ENCODE data around the gene GPR153.

DNA sequence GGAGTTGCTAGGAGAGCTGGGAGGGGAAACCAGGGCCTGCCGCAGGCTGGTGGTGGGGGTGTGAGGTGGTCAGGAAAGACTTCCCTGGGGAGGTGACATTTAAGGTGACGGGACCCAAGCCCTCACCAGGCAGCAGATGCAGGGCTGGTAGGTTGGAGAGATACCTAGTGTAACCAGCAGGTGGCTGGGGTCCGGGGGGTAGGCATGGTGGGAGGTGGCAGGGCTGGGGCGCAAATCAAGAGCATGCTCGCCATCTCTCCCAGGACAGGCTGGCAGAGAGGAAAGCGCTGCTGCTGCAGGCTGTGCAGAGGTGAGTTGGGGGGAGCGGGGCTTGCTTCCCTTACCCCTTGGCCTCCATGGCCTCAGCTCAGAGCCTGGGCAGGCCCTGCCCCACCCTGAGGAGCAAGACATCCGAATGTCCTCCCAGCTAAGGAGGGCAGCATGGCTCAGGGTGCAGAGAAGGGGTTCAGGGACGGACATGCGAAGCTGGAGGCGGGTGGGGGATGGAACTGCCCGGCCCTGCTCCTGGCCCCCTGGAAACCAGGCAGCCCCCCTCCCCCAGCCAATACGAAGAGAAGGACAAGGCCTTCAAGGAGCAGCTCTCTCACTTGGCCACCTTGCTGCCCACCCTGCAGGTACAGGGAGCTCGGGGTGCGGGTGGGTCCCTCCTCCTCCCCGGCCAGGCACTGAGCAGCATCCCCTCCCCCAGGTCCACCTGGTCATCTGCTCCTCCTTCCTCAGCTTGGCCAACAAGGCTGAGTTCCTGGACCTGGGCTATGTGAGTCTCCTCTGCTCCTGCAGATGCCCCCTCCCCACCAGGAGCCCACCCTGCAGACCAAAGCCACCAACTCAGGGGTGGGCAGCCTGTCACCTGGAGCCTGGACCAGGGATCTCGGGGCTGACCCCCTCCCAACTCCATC is 51.0 kb downstream of the GPR153 start:
- TF ChIP-seq, protein P1, sequence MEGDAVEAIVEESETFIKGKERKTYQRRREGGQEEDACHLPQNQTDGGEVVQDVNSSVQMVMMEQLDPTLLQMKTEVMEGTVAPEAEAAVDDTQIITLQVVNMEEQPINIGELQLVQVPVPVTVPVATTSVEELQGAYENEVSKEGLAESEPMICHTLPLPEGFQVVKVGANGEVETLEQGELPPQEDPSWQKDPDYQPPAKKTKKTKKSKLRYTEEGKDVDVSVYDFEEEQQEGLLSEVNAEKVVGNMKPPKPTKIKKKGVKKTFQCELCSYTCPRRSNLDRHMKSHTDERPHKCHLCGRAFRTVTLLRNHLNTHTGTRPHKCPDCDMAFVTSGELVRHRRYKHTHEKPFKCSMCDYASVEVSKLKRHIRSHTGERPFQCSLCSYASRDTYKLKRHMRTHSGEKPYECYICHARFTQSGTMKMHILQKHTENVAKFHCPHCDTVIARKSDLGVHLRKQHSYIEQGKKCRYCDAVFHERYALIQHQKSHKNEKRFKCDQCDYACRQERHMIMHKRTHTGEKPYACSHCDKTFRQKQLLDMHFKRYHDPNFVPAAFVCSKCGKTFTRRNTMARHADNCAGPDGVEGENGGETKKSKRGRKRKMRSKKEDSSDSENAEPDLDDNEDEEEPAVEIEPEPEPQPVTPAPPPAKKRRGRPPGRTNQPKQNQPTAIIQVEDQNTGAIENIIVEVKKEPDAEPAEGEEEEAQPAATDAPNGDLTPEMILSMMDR (IDR thresholded peaks at IDR 0.05) = no peak
- TF ChIP-seq POLR2A (IDR thresholded peaks at IDR 0.05) = no peak
- TF ChIP-seq POLR2AphosphoS5 (IDR thresholded peaks at IDR 0.05) = no peak

All from suprapubic skin (tissue), 4 donors.